Pons (tissue), 1 donor: Measurements from ENCODE around the gene UBE2D1.

Source experiments
- DNase-seq: peaks from one replicate; pipeline ENCODE4 v3.0.0-alpha.2; 2016; ENCODE audit warnings: low spot score

UBE2D1 gene

DNA sequence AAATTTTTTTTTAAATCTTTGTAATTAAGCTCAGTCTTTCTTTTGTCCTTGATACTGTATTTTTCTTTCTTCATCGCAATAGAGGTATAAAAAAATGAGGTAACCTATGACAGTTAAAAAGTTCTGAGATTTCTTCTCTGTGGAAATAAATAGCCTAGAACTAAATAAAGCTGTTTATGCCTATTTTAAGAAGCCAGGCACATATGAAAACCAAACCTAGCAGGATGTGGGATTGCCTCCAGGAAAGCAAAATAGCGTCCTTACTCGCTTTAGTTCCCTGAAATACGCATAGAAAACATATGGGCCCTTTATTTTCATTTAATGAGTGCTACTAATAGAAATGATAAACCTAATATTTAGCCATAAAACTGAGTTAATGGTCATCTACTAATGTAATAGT is 6.6 kb downstream of the UBE2D1 start:
- DNase-seq, result no peak

DNA sequence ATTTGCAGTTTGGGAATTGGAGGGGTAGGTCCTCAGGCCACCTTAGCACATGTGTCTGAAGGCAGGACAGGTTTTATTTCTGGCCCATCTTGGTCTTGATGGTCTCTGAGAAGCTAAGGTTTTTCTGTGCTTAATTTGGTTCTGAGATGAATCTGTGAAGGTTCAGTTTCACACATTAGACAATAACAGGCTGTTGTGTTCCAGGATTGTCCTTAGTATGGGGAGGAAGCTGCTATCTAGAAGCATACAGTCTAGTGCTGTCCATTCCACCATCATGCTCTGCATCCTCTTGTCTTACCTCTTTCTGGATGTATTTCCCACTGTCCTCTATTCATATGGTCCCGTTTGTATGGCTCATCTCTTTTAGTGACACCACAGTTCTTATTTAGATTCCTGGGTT is 7.1 kb downstream of the UBE2D1 start:
- no peak for DNase-seq

DNA sequence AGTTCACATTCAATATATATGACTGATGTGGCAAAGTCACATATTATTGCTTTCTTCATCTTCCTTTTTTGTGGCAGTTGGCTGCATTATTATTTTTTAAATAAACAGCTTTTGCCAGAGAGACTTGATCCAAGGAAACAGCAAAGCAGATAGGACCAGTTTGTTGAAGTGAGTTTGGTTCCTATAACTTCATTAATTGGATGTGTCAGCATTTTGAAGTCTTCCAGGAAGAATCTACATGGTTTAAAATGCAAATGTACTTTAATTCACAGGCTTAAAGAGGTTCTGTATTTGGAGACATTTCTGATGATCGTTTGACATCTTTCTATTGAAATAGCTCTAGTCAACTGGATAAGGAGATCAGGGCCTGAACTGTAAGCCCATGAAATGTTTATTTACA is 13.2 kb downstream of the UBE2D1 start:
- DNase-seq, result no peak

DNA sequence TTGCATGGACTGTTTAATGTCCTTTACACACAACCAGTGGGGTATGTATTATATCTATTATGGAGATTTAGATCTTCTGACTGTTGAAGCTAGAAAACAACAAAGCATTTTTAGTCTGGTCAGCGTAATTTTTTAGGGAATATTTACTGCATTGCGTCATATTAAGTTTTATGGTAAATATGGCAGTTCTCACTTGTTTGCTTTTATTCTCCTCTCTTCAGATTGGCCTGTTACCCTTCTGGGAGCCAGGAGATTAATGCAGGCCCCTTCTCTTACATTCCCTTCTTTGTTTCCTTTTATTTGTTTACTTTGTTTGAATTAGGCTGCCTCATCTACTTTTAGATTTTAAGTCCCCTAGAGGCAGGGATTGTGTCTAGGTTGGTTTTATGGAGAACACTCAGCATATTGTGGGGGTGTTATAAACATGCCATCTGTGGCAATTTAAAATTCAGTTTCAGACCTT is 13.8 kb downstream of the UBE2D1 start:
- DNase-seq, result no peak

DNA sequence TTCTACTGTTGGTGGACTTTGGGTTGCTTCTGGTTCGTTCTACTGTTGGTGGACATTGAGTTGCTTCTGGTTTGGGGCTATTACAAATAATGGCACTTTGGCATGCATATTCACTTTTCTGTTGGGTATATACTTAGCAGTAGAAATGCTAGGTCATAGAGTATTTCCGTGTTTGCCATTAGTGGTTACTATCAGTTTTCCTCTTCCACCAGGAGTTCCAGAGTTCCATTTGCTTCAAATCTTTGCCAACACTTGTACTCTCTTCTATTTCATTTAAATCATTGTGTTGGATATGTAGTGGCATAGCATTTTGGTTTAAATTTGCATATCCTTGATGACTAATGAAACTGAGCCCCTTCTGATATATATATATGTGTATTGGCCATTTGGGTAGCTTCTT is 15.2 kb downstream of the UBE2D1 start:
- DNase-seq, result no peak

DNA sequence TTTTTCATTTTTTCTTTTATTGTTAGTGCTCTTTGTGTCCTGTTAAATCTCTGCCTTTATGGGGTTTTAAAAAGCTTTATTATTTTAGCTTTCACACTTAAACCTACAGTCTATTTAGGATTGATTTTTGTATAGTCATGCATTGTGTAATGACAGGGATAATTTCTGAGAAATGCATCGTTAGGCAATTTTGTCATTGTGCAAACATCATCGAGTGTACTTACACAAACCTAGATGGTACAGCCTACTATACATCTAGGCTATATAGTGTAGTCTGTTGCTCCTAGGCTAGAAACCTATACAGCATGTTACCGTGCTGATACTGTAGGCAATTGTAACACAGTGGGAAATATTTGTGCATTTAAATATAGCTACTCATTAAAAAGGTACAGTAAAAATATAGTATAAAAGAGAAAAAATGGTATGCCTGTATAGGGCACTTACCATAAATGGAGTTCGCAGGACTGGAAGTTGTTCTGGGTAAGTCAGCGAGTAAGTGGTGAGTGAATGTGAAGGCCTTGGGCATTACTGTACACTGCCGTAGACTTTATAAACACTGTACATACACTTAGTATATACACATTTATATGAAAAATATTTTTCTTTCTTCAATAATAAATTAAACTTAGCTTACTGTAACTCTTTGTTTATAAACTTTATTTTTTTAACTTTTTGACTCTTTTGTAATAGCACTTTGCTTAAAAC is 16.0 kb downstream of the UBE2D1 start:
- DNase-seq, result no peak

DNA sequence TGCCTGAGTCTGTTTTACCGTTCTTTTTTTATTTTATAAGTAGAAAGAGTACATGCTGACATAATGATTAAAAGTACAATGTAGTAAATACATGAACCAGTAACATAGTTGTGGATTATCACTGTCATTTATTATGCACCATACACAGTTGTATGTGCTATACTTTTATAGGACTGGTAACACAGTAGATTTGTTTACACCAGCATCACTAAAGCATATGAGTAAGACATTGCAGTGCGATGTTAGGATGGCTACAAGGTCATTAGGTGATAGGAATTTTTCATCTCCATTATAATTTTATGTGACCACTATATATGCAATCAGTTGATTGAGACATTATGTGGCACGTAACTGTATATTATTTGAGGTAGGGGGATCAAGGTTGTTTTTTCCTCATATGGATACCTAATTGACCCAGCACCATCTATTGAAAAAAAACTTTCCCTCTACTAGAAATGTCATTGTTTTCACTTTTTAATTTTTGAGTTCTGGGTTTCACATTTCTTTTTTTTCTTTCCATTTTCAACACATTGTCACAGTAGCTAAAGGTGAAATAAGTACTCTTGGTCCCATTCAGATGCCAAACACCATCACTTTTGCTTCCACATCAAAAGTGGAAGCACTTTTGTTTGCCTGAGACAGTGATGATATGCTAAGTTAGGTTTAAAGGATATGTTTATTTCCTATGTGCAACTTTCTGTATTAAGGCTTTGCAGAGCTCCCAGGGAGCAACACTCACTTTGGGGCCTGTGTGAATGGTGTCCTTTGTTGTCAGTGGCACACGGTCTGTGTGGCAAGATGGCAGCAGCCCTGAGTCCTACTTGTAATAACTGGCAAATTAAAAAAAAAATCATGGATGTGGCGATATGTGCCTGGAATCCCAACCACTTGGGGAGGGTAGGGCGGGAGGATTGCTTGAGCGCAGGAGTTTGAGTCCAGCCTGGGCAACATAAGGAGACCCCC is 17.1 kb downstream of the UBE2D1 start:
- DNase-seq, result peak; percentile 74

DNA sequence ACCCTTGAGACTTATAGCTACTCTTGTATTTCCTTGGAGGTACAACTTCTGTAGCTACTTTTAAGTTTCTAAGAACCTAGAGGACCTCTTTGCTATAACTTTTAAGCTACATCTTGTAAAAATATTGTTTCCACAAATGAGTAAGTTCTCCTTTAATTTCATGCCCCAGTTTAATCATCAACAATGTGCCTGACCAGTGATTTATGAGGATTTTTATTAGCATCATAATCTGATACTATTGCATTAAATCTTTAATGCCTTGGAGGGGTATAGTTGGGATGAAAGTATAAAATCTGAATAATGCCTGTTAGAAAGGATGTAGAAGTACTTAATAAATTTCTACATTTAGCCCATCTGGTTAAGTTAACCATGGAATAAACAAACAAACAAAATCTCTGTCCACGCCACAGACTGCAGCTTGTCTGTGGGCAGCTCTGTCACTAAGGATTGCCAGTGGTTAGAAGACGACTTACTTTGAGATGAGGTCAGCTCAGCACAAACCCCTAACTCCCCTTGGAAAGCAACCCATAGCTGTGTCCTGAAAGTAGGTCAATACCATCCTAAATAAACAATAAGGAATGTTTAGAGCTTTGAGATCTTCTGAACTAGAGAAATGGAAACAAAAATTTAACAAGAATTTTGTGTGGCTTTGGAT is 18.3 kb downstream of the UBE2D1 start:
- no peak for DNase-seq

DNA sequence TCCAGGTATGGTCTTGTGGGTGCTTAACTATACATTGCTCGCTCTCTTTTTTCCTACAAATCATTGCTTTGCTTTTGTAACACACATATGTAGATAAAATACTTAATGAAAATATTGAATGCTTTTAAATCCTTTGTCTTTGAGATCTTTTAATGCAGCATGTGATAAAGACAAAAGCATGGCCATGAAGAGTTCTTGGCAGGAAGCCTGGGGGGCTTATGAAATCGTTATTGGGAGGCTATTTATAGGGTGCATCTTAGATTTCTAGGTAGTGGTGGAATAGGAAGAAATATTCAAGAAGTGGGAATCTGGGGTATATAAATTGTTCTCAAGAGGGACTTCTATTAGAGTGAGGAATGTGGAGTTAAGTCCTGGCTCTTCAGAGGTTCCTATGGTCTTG is 21.9 kb downstream of the UBE2D1 start:
- no peak for DNase-seq

DNA sequence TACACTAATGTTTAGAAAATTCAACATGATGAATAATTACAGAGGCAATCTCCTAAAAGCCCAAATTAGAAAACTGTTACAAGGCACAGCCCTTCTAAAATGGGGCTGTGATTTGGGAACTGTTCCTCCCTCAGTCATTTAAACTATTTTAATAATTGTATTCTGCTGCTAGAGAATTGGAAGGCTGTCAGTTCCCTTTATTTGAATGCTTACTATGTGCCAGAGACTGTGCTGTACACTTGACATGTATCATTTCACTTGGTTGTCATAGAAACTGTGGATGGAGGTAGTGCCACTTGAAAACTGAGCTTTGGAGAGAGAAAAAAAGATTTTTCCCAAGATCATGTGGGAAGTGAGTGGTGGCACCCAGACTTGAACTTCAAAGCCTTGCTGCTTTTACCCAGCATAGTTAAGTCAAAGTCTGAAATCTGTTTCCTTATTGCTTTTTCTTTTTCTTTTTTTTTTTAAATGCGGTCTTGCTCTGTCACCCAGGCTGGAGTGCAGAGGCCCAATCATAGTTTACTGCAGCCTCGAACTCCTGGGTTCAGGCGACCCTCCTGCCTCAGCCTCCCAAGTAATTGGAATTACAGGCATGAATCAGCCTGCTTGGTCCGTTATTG is 23.6 kb downstream of the UBE2D1 start:
- DNase-seq, result no peak

DNA sequence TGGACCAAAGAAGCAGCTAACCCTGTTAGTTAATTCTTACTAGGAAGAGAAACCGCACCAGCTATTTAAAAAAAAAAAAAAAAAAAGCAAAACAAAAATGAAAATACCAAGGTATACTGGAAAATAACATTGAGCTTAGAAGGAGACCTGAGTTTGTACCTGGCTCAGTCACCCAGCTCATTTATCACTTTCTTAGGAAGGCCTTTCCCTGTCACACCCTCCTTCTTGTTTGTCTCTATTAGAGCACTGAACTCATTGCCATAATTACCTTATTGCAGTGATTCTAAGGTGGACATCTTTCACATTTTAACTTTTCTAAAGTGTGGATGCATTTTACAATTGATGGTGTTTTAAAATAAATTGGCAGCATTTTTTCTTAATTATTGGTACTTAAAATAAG is 24.1 kb downstream of the UBE2D1 start:
- no peak for DNase-seq

DNA sequence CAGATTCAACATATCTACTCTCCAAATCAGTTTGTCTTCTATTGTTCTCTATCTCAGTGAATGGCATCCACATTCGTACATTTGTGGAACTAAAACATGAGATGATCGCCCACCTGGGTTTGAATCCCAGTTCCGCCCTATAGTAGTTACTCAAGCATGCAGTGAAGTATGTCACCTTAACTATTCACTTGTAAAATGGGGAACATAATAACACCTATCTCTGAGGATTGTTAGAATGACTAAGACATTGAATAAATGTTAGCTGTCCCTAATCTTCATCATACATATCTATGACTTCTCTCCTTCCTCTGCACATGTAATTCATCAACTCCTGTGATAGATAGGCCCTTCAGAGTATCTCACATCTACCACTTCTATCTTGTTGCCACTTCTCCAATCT is 24.7 kb downstream of the UBE2D1 start:
- DNase-seq, result no peak

DNA sequence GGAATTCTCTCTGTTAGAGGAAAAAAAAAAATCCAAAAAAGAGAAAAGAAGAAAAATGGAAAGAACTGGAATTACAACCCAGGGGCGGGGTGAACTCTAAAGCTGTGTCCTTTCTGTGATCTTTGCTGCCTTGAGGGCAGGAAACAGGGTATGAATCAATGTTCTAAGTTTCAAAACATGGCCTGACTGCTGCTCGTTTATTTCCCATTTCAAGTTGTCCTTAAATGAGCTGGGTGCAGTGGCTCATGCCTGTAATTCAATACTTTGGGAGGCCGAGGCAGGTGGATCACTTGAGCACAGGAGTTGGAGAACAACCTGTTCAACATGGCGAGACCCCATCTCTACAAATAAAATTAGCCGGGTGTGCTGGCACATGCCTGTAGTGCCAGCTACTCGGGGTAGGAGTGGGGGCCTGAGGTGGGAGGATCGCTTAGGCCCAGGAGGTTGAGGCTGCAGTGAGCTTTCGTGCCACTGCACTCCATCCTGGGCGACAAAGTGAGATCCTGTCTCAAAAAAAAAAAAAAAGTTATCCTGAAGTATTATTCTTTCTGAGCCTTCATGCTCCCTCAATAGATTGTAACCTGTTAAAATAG is 25.7 kb downstream of the UBE2D1 start:
- no peak for DNase-seq

DNA sequence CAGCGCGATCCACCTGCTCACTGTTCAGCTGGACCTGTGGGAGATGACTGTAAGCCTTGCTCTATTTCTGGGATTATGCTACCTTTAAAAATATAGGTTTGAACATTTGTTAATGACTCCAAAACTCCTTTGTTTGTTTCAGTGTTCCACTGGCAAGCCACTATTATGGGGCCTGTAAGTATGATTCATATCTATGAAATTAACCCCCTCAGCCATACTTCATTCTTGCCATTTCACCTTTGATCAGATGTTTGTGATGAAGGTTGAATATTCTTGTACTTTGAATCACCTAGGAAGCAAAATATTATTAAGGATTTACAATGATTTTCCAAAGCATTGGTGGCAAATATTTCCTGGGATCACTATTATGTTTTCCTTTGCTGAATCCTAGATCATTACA is 26.5 kb downstream of the UBE2D1 start:
- DNase-seq, result no peak

DNA sequence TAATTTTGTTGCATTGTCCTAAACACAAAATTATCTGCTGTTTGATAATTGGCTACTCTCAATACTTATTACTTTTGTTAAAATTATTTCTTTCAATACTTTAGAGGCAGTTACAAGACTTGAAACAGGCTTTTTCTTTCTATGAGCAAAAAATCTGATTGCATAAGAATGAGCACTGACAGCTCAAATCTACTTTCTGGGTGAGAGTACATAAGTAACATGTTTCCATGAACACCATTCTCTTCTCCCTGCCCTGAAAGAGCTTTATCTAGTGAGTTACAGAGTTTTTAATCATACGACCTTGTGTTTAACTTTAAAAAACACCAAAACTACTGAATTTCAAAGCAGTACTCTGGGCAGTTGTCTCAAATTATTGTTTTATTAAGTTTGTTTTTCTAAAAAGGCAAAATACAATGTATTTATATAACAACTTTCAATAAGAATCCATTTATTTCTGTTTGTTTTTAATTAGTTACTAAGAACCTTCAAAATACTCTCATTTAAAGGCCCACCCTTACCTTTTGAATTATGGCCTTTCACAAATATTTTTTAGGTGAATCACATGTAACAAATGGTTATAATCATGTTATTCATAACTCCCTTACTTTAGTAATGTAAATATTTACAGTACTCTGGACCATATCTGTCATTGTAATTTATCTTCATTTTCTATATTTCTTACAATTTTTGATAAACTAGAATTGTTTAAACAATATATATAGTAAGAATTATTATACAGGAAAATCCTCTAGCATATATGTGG is 27.4 kb downstream of the UBE2D1 start:
- no peak for DNase-seq

DNA sequence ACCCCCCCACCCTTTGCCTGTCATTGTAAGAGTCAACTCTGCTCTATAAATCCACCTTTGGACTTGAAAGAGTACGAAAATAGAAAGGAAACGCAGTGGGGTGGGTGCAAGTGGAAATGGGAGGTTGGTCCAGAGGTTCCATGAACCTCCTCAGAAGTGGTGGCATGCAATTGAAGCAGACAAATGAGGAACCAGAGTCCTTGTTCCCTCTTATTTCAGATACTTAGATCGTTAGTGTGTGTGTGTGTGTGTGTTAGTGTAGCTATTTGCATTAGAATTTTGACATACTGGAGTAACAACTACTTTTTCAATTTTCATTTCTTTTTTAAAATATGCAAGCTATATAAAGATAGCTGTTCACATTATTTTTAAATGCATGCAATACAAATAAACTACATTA is 32.3 kb downstream of the UBE2D1 start:
- DNase-seq, result no peak

DNA sequence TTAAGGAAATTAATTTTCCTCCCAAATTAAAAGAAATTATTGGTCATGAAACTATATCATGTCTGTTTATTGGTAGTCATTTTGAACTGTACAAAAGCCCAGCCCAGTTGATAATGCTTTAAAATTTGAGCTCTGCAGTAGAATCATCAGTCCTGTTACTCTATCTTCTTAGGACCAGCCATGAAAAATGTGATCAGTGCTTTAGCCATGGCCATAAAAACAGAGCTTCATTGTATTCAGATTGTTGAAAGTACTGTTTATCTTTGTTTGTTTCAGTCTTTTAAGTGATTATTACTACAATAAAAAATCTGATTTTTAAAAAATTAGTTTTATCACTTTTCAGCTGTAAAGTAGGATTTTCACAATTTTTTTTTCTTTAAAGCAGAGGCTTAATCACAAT is 36.7 kb downstream of the UBE2D1 start:
- peak; percentile 77 for DNase-seq

DNA sequence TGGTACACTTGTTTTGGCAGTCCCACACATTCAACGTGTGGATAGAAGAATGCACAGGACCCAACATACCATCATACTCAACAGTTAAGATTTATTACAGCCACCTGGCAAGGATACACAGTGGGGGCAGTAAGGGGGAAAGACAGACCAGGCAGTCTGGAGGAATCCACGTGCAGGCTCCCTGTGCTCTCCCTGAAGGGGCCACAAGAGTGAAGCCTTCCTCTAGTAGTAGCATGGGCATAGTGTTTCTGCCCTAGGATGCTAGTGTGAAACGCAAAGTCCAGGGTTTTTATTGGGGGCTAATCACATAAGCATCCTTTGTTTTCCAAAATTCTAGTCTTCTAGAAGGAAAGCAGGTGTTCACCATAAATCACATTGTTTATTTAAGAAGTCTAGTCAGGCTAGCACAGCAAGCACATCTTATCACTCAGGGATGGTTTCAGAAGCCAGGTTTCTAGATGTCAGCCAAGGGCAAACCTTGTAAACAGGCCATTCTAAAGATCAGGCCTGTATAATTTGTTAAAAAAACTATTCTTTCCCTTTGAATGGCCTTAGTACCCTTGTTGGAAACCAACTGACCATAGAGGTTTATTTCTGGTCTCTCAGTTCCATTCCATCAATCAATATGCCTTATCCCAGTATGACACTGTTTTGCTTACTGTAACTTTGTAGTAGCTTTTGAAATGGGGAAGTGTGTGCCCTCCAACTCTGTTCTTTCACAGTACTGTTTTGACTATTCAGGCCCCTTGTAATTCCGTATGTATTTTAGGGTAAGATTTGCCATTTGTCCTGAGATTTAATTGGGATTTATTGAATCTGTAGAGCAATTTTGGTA is 38.0 kb downstream of the UBE2D1 start:
- no peak for DNase-seq

DNA sequence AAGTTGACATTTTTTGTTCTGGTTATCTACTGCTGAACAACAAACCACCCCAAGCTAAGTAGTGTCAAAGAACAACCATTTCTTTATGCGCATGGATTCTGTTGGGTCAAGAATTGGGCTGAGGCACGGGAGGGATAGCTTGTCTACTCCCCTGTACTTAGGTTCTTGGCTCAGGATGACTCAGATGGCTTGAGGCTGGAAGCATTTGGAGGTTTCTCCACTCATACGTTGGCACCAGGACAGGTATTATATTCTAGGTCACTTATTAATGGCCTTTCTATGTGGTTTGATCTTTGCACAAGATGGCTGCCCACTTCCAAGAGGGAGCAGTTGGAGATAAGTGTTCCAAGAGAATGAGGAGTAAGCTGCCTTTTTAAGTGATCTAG is 38.6 kb downstream of the UBE2D1 start:
- DNase-seq, result no peak

DNA sequence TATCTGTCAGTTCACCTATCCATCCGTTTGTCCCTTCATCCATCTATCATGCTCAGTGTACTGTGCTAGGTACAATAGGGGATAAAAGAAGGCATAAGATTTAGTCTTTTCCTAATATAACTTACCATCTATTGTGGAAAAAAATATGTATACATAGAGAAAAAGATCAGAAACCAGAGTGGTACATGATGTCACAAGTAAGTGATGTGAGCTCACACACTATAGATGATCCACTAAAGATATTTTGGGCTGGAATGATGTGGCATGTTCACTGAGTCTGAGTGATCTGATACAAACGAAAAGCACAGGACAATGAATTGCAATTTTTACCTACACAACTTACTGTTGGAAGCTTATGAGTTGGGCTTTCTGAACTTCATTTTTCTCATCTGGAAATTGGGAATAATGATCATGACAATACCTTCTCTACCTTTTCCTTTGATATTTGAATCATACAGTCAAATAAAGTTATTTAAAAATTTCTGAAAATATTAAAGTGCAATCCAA is 47.7 kb downstream of the UBE2D1 start:
- no peak for DNase-seq
